ENCODE measurements around the gene SLC1A3.

The SLC1A3 gene

GRCh38 chr5:36680066-36680465, 73.7 kb downstream of the SLC1A3 start:
- TF ChIP-seq, protein P1, sequence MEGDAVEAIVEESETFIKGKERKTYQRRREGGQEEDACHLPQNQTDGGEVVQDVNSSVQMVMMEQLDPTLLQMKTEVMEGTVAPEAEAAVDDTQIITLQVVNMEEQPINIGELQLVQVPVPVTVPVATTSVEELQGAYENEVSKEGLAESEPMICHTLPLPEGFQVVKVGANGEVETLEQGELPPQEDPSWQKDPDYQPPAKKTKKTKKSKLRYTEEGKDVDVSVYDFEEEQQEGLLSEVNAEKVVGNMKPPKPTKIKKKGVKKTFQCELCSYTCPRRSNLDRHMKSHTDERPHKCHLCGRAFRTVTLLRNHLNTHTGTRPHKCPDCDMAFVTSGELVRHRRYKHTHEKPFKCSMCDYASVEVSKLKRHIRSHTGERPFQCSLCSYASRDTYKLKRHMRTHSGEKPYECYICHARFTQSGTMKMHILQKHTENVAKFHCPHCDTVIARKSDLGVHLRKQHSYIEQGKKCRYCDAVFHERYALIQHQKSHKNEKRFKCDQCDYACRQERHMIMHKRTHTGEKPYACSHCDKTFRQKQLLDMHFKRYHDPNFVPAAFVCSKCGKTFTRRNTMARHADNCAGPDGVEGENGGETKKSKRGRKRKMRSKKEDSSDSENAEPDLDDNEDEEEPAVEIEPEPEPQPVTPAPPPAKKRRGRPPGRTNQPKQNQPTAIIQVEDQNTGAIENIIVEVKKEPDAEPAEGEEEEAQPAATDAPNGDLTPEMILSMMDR (conservative IDR thresholded peaks at IDR 0.05; ENCODE audit: low read depth, low read length) = no peak
- Histone ChIP-seq H3K36me3 (ENCODE audit: insufficient read depth) (no peaks in the 10 kb centered on the region), H3K4me3 (IDR thresholded peaks at IDR 0.05; ENCODE audit: insufficient read depth, low read depth, low read length) (no peak overlapping the region), H3K79me2 (ENCODE audit: insufficient read depth, low read depth) (no peaks in the 10 kb centered on the region), H3K4me2 (no peak overlapping the region), H3K27me3 (ENCODE audit: insufficient read depth, low read depth) (no peaks in the 10 kb centered on the region), H3K9ac (no peak overlapping the region), H3K4me1 (ENCODE audit: low read depth, poor library complexity, severe bottlenecking) (peaks cover under 1% of the 10 kb centered on the region), H4K20me1 (ENCODE audit: insufficient read depth) (no peaks in the 10 kb centered on the region), H3K27ac (no peak overlapping the region), H2AFZ (ENCODE audit: low read depth) (no peak overlapping the region)

GRCh38 chr5:36681711-36682110, 75.3 kb downstream of the SLC1A3 start:
- H3K27ac ChIP-seq = no peak overlapping the region

DNA sequence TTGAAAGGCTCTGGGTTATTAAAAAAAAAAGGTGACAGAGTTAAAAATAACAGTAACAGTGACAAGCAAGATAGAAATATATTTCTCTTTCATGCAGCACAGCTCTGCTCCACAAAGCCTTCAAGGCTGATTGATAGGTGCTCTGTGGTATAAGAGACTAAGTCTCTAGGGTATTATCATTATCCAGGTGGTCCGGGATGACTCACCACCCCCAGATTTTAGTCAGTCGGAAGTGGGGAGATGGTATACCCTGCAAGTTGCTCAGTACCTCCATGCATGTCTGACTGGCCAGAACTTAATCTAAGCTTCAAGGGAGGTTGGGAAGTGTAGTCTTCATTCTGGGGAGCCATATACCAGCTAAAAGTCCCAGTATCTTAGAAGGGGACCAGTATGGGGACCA, 76.1 kb downstream of the SLC1A3 start:
- no peaks in the 10 kb centered on the region for H3K27me3 ChIP-seq (ENCODE audit: insufficient read depth, low read depth)
- H2AFZ ChIP-seq (ENCODE audit: low read depth) = no peak overlapping the region
- H3K9ac ChIP-seq = no peak overlapping the region
- no peak overlapping the region for H3K27ac ChIP-seq
- no peaks in the 10 kb centered on the region for H4K20me1 ChIP-seq (ENCODE audit: insufficient read depth)
- TF ChIP-seq, protein P1 (conservative IDR thresholded peaks at IDR 0.05; ENCODE audit: low read depth, low read length) = no peak
- H3K4me1 ChIP-seq (ENCODE audit: low read depth, poor library complexity, severe bottlenecking) = peaks cover 16% of the 10 kb centered on the region
- no peak overlapping the region for H3K4me3 ChIP-seq (IDR thresholded peaks at IDR 0.05; ENCODE audit: insufficient read depth, low read depth, low read length)
- no peaks in the 10 kb centered on the region for H3K36me3 ChIP-seq (ENCODE audit: insufficient read depth)
- H3K79me2 ChIP-seq (ENCODE audit: insufficient read depth, low read depth) = no peaks in the 10 kb centered on the region
- no peak overlapping the region for H3K4me2 ChIP-seq

More at GRCh38 chr5:36681711-36682110, 75.3 kb downstream of the SLC1A3 start:
- Histone ChIP-seq H2AFZ (ENCODE audit: low read depth) (no peak overlapping the region), H3K4me2 (no peak overlapping the region), H3K4me1 (ENCODE audit: low read depth, poor library complexity, severe bottlenecking) (peaks cover 15% of the 10 kb centered on the region), H3K4me3 (IDR thresholded peaks at IDR 0.05; ENCODE audit: insufficient read depth, low read depth, low read length) (no peak overlapping the region), H3K27me3 (ENCODE audit: insufficient read depth, low read depth) (no peaks in the 10 kb centered on the region), H3K36me3 (ENCODE audit: insufficient read depth) (no peaks in the 10 kb centered on the region), H3K79me2 (ENCODE audit: insufficient read depth, low read depth) (no peaks in the 10 kb centered on the region), H4K20me1 (ENCODE audit: insufficient read depth) (no peaks in the 10 kb centered on the region), H3K9ac (no peak overlapping the region)
- TF ChIP-seq, protein P1 (conservative IDR thresholded peaks at IDR 0.05; ENCODE audit: low read depth, low read length) = no peak

GRCh38 chr5:36683821-36684434, 77.5 kb downstream of the SLC1A3 start:
- no peak overlapping the region for H3K4me3 ChIP-seq (IDR thresholded peaks at IDR 0.05; ENCODE audit: insufficient read depth, low read depth, low read length)
- no peaks in the 10 kb centered on the region for H4K20me1 ChIP-seq (ENCODE audit: insufficient read depth)
- no peak overlapping the region for H3K27ac ChIP-seq
- H3K4me1 ChIP-seq (ENCODE audit: low read depth, poor library complexity, severe bottlenecking) = peaks cover 16% of the 10 kb centered on the region
- TF ChIP-seq, protein P1 (conservative IDR thresholded peaks at IDR 0.05; ENCODE audit: low read depth, low read length) = no peak
- H3K36me3 ChIP-seq (ENCODE audit: insufficient read depth) = no peaks in the 10 kb centered on the region
- no peak overlapping the region for H3K9ac ChIP-seq
- H3K4me2 ChIP-seq = no peak overlapping the region
- H3K27me3 ChIP-seq (ENCODE audit: insufficient read depth, low read depth) = no peaks in the 10 kb centered on the region
- no peak overlapping the region for H2AFZ ChIP-seq (ENCODE audit: low read depth)
- H3K79me2 ChIP-seq (ENCODE audit: insufficient read depth, low read depth) = no peaks in the 10 kb centered on the region
